ENCODE results near the gene DEPDC5. TPM values are rescaled to one million over a fixed set of nuclear protein-coding genes. Genes with fewer than 3 reads are reported as not detected.

Gene DEPDC5
- total and polyA plus RNA-seq, 2 of the 8 experiments (the other 6 are each of a cell fraction or from before 2014, with no cell fraction given): 18.3 to 26.5 TPM

- no peak overlapping the region for H3K14ac ChIP-seq (ENCODE audit: insufficient read length)
Observed at GRCh38 chr22:31898926-31899325, 145.1 kb downstream of the DEPDC5 start.

More at GRCh38 chr22:31898926-31899325, 145.1 kb downstream of the DEPDC5 start:
- no peaks in the 10 kb centered on the region for H3K9me3 ChIP-seq (ENCODE audit: insufficient read depth in 2 of 2, low read depth in 1 of 2, low read length in 1 of 2)
- H2BK120ac ChIP-seq (replicated peaks; ENCODE audit: low read depth, low read length): no peak overlapping the region
- H3K79me2 ChIP-seq (ENCODE audit: control insufficient read depth in 1 of 2, insufficient read depth in 2 of 2, low read length in 2 of 2): no peaks in the 10 kb centered on the region
- H2BK5ac ChIP-seq (ENCODE audit: low read depth, low read length): no peak overlapping the region
- H4K91ac ChIP-seq (replicated peaks; ENCODE audit: insufficient read length, low read length): no peak overlapping the region
- TF ChIP-seq TBP (IDR thresholded peaks at IDR 0.05; ENCODE audit: low read depth, low read length): no peak
- TF ChIP-seq EP300 (IDR thresholded peaks at IDR 0.05; ENCODE audit: borderline replicate concordance in 1 of 2, low read depth in 2 of 2, low read length in 2 of 2): no peak
- no peak for TF ChIP-seq RNF2 (IDR thresholded peaks at IDR 0.05; ENCODE audit: borderline replicate concordance, low read depth, low read length, missing control alignments, poor library complexity, severe bottlenecking)
- H2BK15ac ChIP-seq (ENCODE audit: low read length): no peak overlapping the region
- 0 out of 8 replicates have a peak, but pooled peaks cover 0 to 7% (median 2%) of the 10 kb centered on the region in 4 experiments for H3K36me3 ChIP-seq (ENCODE audit: control insufficient read depth in 2 of 4, insufficient read depth in 4 of 4, low read length in 3 of 4)
- no peak overlapping the region for H3K18ac ChIP-seq (ENCODE audit: extremely low read depth, low read length)
- no peak overlapping the region for H3K27ac ChIP-seq (ENCODE audit: low read depth, low read length)
- H3K4ac ChIP-seq (replicated peaks; ENCODE audit: insufficient read length, low read depth, low read length): no peak overlapping the region
- CTCF ChIA-PET (ENCODE audit: partially characterized antibody): interaction anchor here (1.0 to 5.9 kb wide), 3 partner anchors 27 to 70 kb away, joined by 3 to 30 read pairs (median 7); no protein-coding TSS in a partner anchor
- no peaks in the 10 kb centered on the region for H3K27me3 ChIP-seq (replicated peaks in 1 of 4; ENCODE audit: control insufficient read depth in 3 of 4, extremely low read depth in 1 of 4, insufficient read depth in 3 of 4, low read length in 3 of 4)
- no peak overlapping the region for H4K5ac ChIP-seq (ENCODE audit: insufficient read length, low read depth, low read length)
- H3K9ac ChIP-seq (replicated peaks in 1 of 4; ENCODE audit: extremely low read depth in 1 of 4, low read depth in 3 of 4, low read length in 3 of 4): no peak overlapping the region
- no peak overlapping the region for H2AK5ac ChIP-seq (ENCODE audit: low read depth, low read length)
- no peak overlapping the region for H3K4me2 ChIP-seq (ENCODE audit: insufficient read depth in 1 of 2, low read depth in 2 of 2, low read length in 2 of 2)
- FAIRE-seq (no peak), DNase-seq (ENCODE audit: low read depth in 1 of 2, low spot score in 2 of 2) (no peak)
- no peak overlapping the region for H2BK20ac ChIP-seq (ENCODE audit: low read length)
- POLR2A ChIA-PET (ENCODE audit: partially characterized antibody): interaction anchor here (2.1 kb wide), 1 partner anchor 46 kb away, joined by 6 read pairs; no protein-coding TSS in a partner anchor
- peaks cover 0 to 3% (median 1%) of the 10 kb centered on the region in 4 experiments; a peak in 2 of 7 replicates for H3K4me1 ChIP-seq (replicated peaks in 1 of 4; ENCODE audit: control insufficient read depth in 3 of 4, insufficient read depth in 4 of 4, low read length in 3 of 4)
- no peak overlapping the region for H3K4me3 ChIP-seq (ENCODE audit: extremely low read depth in 1 of 4, insufficient read depth in 2 of 4, low read depth in 3 of 4, low read length in 4 of 4)
- H3K79me1 ChIP-seq (ENCODE audit: low read depth, low read length): no peaks in the 10 kb centered on the region
- WGBS, 2 experiments (ENCODE audit: extremely low coverage in 1 of 2, insufficient coverage in 1 of 2, insufficient read length in 1 of 2, insufficient replicate concordance in 2 of 2, low coverage in 1 of 2, low lambda C conversion rate in 2 of 2, missing lambda C conversion rate in 1 of 2): 91% methylated on average over 2 of the region's 2 CpGs; no CpG with 5 or more reads in 1 of the 2 experiments
- H2BK12ac ChIP-seq (ENCODE audit: low read depth, low read length): no peak overlapping the region
- no peak overlapping the region for H3K23ac ChIP-seq (ENCODE audit: insufficient read length)
- no peaks in the 10 kb centered on the region for H4K20me1 ChIP-seq (replicated peaks in 1 of 2; ENCODE audit: control insufficient read depth in 1 of 2, insufficient read depth in 2 of 2, low read length in 2 of 2)
- H3K56ac ChIP-seq (replicated peaks; ENCODE audit: insufficient read length, low read depth, low read length): no peak overlapping the region
- H2AFZ ChIP-seq (ENCODE audit: low read length): no peak overlapping the region
- H3K23me2 ChIP-seq (ENCODE audit: low read depth, low read length): peaks cover 4% of the 10 kb centered on the region; the same call in 1 of the 2 replicates
- no peak overlapping the region for H4K8ac ChIP-seq (ENCODE audit: extremely low read depth, insufficient read depth, low read length)
